Posterior vena cava (tissue), 2 donors: ENCODE data around the gene PRPH2. TPM values are rescaled to one million over a fixed set of nuclear protein-coding genes. Genes with fewer than 3 reads are reported as not detected.
A peak's percentile ranks its signal among the peaks of the same experiment; 100 is the strongest.

Experiments
- DNase-seq: peaks from one replicate; pipeline ENCODE4 v3.0.0-alpha.2; 2020; ENCODE audit warnings: low spot score
- intact Hi-C, 2 donors: fragments of 100-400 bp; cut with DNase I; formaldehyde crosslinking; loops; one replicate each; pipeline versions ENCODE4 v1.14.1 to v1.14.2; 2022 to 2023
- total RNA-seq, 2 donors: library from RNA; stranded (reverse); fragmentation: NEBNext Ultra II Directional; extraction: Animal tissue kit (Norgen Biotek cat#: 25700); gene quantifications; one replicate each; pipeline ENCODE4 v1.2.1, GENCODE V29; 2021
- donor health status: DM: yes; HTN: yes; CAD: no.
- donor health status: DM: yes; HTN: yes; CAD: no.

PRPH2 gene
- total RNA-seq, 2 donors from 2014 or later = 1.00 to 2.2 TPM

DNA sequence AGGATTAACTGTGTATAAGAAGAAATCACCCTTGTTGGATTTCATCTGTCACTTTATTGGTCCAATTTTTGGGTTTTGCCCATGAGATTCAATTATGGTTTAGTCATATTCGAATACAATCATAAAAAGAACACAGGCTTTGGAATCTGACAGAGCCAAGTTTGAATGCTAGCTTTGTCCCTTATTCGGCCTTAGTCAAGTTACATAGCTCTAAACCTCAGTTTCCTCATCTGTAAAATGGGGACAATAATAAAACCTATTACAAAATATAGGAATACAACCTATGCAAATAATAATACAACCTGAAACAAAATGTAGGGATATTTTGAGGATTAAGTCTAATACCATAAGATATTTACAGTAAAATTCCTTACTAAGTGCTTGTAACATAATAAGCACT, 57.7 kb downstream of the PRPH2 start:
- no peak for DNase-seq
- intact Hi-C loops = loop anchor here (5.0 to 10.0 kb wide), 2 partner anchors 60 to 63 kb away; partner anchors contain the start of gene PRPH2 (in 1 of the 2)

DNA sequence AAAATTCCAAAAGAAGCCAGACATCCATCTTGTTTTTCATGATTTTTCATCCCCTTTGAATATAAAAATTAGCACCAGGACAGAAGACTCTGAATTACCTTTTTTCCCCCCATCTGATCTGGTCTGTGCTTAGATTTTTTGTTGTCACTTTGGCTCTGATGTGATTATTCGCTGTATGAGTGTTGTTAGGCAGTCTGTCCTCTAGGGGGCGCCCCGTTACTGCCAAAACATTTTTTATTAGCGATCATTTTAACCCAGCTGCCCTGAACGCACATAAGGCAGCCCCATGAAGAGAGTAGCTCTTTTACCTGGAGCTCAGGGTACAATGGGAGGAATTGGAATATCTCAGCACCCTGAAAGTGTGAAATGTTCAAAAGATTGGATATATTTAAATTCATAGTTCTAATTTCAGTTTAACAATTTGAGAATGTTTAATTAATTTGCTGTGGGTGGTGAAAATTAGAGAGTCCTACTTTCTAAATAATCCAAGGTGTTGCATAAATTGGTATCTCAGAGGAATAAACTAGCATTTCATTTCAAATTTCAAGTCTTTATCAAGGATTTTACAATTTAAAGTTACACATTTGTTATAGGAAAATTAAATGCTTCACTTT, 60.8 kb downstream of the PRPH2 start:
- DNase-seq = peak; percentile 92
- intact Hi-C loops = loop anchor here (2.0 to 10.0 kb wide), 3 partner anchors 63 to 215 kb away; partner anchors contain the start of gene PRPH2 (in 1 of the 2)

DNA sequence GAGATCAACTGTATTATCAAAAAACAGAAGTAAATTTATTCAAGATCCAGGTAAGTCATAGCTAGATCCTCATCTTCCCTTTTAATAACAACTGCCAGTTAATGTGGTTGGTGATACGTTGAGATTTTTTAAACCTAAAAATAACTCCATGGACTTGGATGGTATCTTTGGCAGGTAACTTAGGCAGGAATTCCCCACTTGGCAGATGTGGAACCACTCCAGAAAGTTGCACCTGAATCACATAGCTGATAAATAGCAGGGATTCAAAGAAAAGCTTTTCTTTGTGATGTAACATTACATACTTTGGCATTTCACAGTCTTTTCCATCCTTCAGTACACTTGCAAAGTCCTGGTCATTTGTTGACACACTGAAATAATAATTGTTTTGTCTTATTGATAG, 62.6 kb downstream of the PRPH2 start:
- intact Hi-C loops = loop anchor here (2.0 to 10.0 kb wide), 4 partner anchors 65 to 217 kb away; partner anchors contain the start of genes PRPH2 (in 1 of the 2) and RPL7L1 (in 1 of the 2)
- no peak for DNase-seq

DNA sequence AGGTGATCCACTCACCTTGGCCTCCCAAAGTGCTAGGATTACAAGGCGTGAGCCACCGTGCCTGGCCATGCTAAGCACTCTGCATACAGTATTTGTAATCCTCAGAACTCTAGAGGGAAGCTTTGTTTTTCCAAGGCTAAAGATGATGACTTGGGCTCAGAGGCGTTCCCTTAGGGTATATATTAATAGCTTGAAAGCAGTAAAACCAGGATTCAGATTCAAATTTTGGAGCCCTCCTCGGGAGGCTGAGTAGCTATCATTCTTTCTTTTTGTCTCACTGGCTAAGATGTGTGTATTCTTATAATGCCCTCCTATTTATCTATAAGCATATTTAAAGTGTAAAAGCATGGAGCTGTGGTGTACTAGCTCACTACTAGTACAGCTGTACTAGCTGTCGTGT, 68.5 kb downstream of the PRPH2 start:
- DNase-seq = no peak
- intact Hi-C loops = loop anchor here in 1 of 2 donors (5.0 kb wide), 1 partner anchor 1103 kb away; no protein-coding TSS in a partner anchor

DNA sequence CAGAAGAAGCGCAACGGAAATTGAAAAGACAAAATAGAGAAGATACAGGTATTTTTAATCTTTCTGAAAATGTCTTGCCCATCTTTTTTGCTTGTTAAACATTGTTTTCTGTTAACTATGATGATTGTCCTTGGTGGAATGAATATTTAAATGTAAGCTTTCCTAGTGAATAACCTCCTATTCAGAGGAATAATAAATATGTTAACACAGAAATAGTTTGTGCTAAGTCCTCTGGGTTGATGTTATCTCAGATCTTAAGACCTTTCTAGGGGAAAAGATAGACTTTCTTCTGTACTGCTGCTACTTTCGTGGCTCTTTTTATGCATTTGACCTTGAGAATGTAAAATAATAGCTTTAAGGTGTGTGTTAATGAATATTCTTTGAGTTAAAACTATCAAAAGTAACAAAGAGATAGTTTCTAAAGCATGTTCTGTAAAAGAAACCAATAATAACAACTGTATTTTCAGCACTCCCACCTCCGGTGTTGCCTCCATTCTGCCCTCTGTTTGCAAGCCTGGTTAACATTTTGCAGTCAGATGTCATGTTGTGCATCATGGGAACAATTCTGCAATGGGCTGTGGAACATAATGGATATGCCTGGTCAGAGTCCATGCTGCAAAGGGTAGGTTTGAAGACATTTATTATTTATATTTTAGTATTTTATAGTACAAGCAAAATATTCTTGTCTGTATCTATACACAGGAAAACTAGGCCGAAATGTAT, 70.2 kb downstream of the PRPH2 start:
- intact Hi-C loops = loop anchor here in 1 of 2 donors (5.0 kb wide), 1 partner anchor 1105 kb away; no protein-coding TSS in a partner anchor
- no peak for DNase-seq

Other genes starting within 250 kb of the PRPH2 start
- gene UBR2, start 158.6 kb downstream of the PRPH2 start, total RNA-seq = 10 to 100 TPM; 29.3 to 29.4 TPM
- gene TBCC, start 23.5 kb upstream of the PRPH2 start, total RNA-seq = 10 to 100 TPM; 13.9 to 16.2 TPM
- 10 to 100 TPM; 16.9 to 18.5 TPM for gene BICRAL, start 59.5 kb upstream of the PRPH2 start, total RNA-seq
- 10 to 100 TPM; 52.9 to 63.0 TPM for gene RPL7L1, start 157.0 kb upstream of the PRPH2 start, total RNA-seq
- gene PTCRA, start 193.5 kb upstream of the PRPH2 start, total RNA-seq = not detected
- 10 to 100 TPM; 20.8 to 33.7 TPM for gene CNPY3, start 206.9 kb upstream of the PRPH2 start, total RNA-seq
- gene GNMT, start 238.2 kb upstream of the PRPH2 start, total RNA-seq = not detected